GM12873 (cell line): Measurements from ENCODE around the gene SLIT2.
A peak's percentile ranks its signal among the peaks of the same experiment; 100 is the strongest.

Experiments
- CTCF ChIP-seq: IDR thresholded peaks from 2 replicates; pipeline ENCODE4 v1.5.1; 2012; ENCODE audit warnings: low read depth, mild to moderate bottlenecking, moderate library complexity, low read length, control low read depth; ENCODE audit not compliant: insufficient read depth; ENCODE audit errors: missing control alignments

SLIT2 gene

GRCh38 chr4:20251796-20252655 lies at the start of gene SLIT2:
Gene SLIT2, plus strand, starts transcription at chr4:20251905. Its CDS starts 1,911 bp downstream, at chr4:20253816.
- TF ChIP-seq CTCF, result no peak

- no peak for TF ChIP-seq CTCF
These were observed 48.2 kb upstream of the SLIT2 start for GRCh38 chr4:20203508-20203907.

- no peak for TF ChIP-seq CTCF
These were observed 34.2 kb upstream of the SLIT2 start for GRCh38 chr4:20217521-20217920.

GRCh38 chr4:20217951-20218350 lies 33.8 kb upstream of the SLIT2 start:
- TF ChIP-seq CTCF, result no peak

GRCh38 chr4:20219521-20219920 lies 32.2 kb upstream of the SLIT2 start:
- no peak for TF ChIP-seq CTCF

- TF ChIP-seq CTCF, result no peak
These were observed 13.7 kb upstream of the SLIT2 start for GRCh38 chr4:20237894-20238537.

- peak; percentile 56 for TF ChIP-seq CTCF
These were observed 3.5 kb upstream of the SLIT2 start for GRCh38 chr4:20248155-20248558.
